KMS-11 (cell line): ENCODE data around the gene SORCS2.

Source experiments
- H2AFZ ChIP-seq: fragments of 200-600 bp; sonication (generic); 2 replicates; pipeline ENCODE4 v1.6.1; 2016; ENCODE audit warnings: antibody characterized with exemption, mixed run types, low read depth
- H3K27ac ChIP-seq: fragments of 200-600 bp; sonication (generic); 2 replicates; pipeline ENCODE4 v1.6.1; 2016; ENCODE audit warnings: mild to moderate bottlenecking, mixed run types
- H3K27me3 ChIP-seq: fragments of 200-600 bp; sonication (generic); 2 replicates; pipeline ENCODE4 v1.6.1; 2017; ENCODE audit warnings: mild to moderate bottlenecking, low read depth, mixed run types, moderate library complexity; ENCODE audit not compliant: insufficient read depth
- H3K36me3 ChIP-seq: fragments of 200-600 bp; sonication (generic); 2 replicates; pipeline ENCODE4 v1.6.1; 2017; ENCODE audit warnings: mild to moderate bottlenecking, mixed run types; ENCODE audit not compliant: insufficient read depth
- H3K4me1 ChIP-seq: fragments of 200-600 bp; sonication (generic); 2 replicates; pipeline ENCODE4 v1.6.1; 2016; ENCODE audit warnings: mild to moderate bottlenecking, low read depth, mixed run types; ENCODE audit not compliant: poor library complexity, severe bottlenecking
- H3K4me2 ChIP-seq: fragments of 200-600 bp; sonication (generic); 2 replicates; pipeline ENCODE4 v1.7.0; 2016; ENCODE audit warnings: mild to moderate bottlenecking, mixed run types
- H3K4me3 ChIP-seq: fragments of 200-600 bp; sonication (generic); IDR thresholded peaks from 2 replicates; pipeline ENCODE4 v1.6.1; 2017; ENCODE audit warnings: low read depth, low read length, mixed read lengths; ENCODE audit not compliant: insufficient read depth
- H3K79me2 ChIP-seq: fragments of 200-600 bp; sonication (generic); 2 replicates; pipeline ENCODE4 v1.6.1; 2016; ENCODE audit warnings: low read depth, mixed run types; ENCODE audit not compliant: insufficient read depth
- H3K9ac ChIP-seq: fragments of 200-600 bp; sonication (generic); 2 replicates; pipeline ENCODE4 v1.6.1; 2016; ENCODE audit warnings: mild to moderate bottlenecking, mixed run types
- H4K20me1 ChIP-seq: fragments of 200-600 bp; sonication (generic); 2 replicates; pipeline ENCODE4 v1.6.1; 2016; ENCODE audit warnings: mild to moderate bottlenecking, mixed run types; ENCODE audit not compliant: insufficient read depth
- CTCF ChIP-seq: fragments of 200-600 bp; sonication (generic); conservative IDR thresholded peaks from 2 replicates; pipeline ENCODE4 v1.6.1; 2017; ENCODE audit warnings: low read depth, mild to moderate bottlenecking, antibody characterized with exemption, low read length, moderate library complexity, mixed read lengths

SORCS2 gene

GRCh38 chr4:7469023-7469422 is 276.7 kb downstream of the SORCS2 start:
- no peak overlapping the region for H3K27ac ChIP-seq
- no peaks in the 10 kb centered on the region for H4K20me1 ChIP-seq
- no peaks in the 10 kb centered on the region for H3K4me1 ChIP-seq
- no peak overlapping the region for H3K4me3 ChIP-seq
- no peak overlapping the region for H3K4me2 ChIP-seq
- H3K36me3 ChIP-seq: no peaks in the 10 kb centered on the region
- H2AFZ ChIP-seq: no peak overlapping the region
- H3K27me3 ChIP-seq: no peaks in the 10 kb centered on the region; the same call in 1 of the 2 replicates
- H3K79me2 ChIP-seq: no peaks in the 10 kb centered on the region
- H3K9ac ChIP-seq: no peak overlapping the region
- no peak for TF ChIP-seq CTCF

- no peaks in the 10 kb centered on the region; the same call in 1 of the 2 replicates for H3K27me3 ChIP-seq
- no peak overlapping the region for H3K9ac ChIP-seq
- no peak for TF ChIP-seq CTCF
- H3K79me2 ChIP-seq: no peaks in the 10 kb centered on the region
- H2AFZ ChIP-seq: no peak overlapping the region
- no peaks in the 10 kb centered on the region for H3K36me3 ChIP-seq
- no peaks in the 10 kb centered on the region for H4K20me1 ChIP-seq
- no peaks in the 10 kb centered on the region for H3K4me1 ChIP-seq
- H3K27ac ChIP-seq: no peak overlapping the region
- H3K4me3 ChIP-seq: no peak overlapping the region
- H3K4me2 ChIP-seq: no peak overlapping the region
Measured at GRCh38 chr4:7470111-7470510, 277.8 kb downstream of the SORCS2 start.

GRCh38 chr4:7470522-7471128 is 278.3 kb downstream of the SORCS2 start:
- H3K9ac ChIP-seq: no peak overlapping the region
- no peak overlapping the region for H3K4me2 ChIP-seq
- H2AFZ ChIP-seq: no peak overlapping the region
- H3K4me1 ChIP-seq: no peaks in the 10 kb centered on the region
- TF ChIP-seq CTCF: no peak
- no peak overlapping the region for H3K27ac ChIP-seq
- no peaks in the 10 kb centered on the region for H4K20me1 ChIP-seq
- no peaks in the 10 kb centered on the region for H3K36me3 ChIP-seq
- H3K27me3 ChIP-seq: no peaks in the 10 kb centered on the region; the same call in 1 of the 2 replicates
- H3K4me3 ChIP-seq: no peak overlapping the region
- no peaks in the 10 kb centered on the region for H3K79me2 ChIP-seq

GRCh38 chr4:7472442-7473013 is 280.2 kb downstream of the SORCS2 start:
- no peak overlapping the region for H3K4me3 ChIP-seq
- H3K4me2 ChIP-seq: no peak overlapping the region
- H3K27ac ChIP-seq: no peak overlapping the region
- H2AFZ ChIP-seq: no peak overlapping the region
- no peaks in the 10 kb centered on the region for H3K4me1 ChIP-seq
- no peaks in the 10 kb centered on the region for H4K20me1 ChIP-seq
- H3K27me3 ChIP-seq: no peaks in the 10 kb centered on the region; the same call in 1 of the 2 replicates
- H3K36me3 ChIP-seq: no peaks in the 10 kb centered on the region
- no peak overlapping the region for H3K9ac ChIP-seq
- no peak for TF ChIP-seq CTCF
- no peaks in the 10 kb centered on the region for H3K79me2 ChIP-seq
